Posterior vena cava (tissue), 2 donors: Measurements from ENCODE around the gene TGM6. TPM values are rescaled to one million over a fixed set of nuclear protein-coding genes. Genes with fewer than 3 reads are reported as not detected.

Experiments
- DNase-seq: peaks from one replicate; pipeline ENCODE4 v3.0.0-alpha.2; 2020; ENCODE audit warnings: low spot score
- intact Hi-C, 2 donors: fragments of 100-400 bp; cut with DNase I; formaldehyde crosslinking; loops; one replicate each; pipeline versions ENCODE4 v1.14.1 to v1.14.2; 2022 to 2023
- total RNA-seq, 2 donors: library from RNA; stranded (reverse); fragmentation: NEBNext Ultra II Directional; extraction: Animal tissue kit (Norgen Biotek cat#: 25700); gene quantifications; one replicate each; pipeline ENCODE4 v1.2.1, GENCODE V29; 2021
- donor health status: DM: yes; HTN: yes; CAD: no.
- donor health status: DM: yes; HTN: yes; CAD: no.

TGM6 gene
- total RNA-seq, 2 donors from 2014 or later, result not detected

GRCh38 chr20:2470423-2471193 lies 89.9 kb downstream of the TGM6 start, which contains the start of gene SNRPB:
SNRPB (minus strand) TSS chr20:2470789; CDS start chr20:2470690, 99 bp downstream.
- DNase-seq, result peak; percentile 99
- intact Hi-C loops, result no loop called here

GRCh38 chr20:2473516-2473915 lies 92.8 kb downstream of the TGM6 start:
- DNase-seq, result no peak
- intact Hi-C loops, result no loop called here

GRCh38 chr20:2475850-2476741 lies 95.4 kb downstream of the TGM6 start:
- DNase-seq, result no peak
- intact Hi-C loops, result no loop called here

GRCh38 chr20:2476742-2477615 lies 96.3 kb downstream of the TGM6 start:
- intact Hi-C loops, result no loop called here

DNA sequence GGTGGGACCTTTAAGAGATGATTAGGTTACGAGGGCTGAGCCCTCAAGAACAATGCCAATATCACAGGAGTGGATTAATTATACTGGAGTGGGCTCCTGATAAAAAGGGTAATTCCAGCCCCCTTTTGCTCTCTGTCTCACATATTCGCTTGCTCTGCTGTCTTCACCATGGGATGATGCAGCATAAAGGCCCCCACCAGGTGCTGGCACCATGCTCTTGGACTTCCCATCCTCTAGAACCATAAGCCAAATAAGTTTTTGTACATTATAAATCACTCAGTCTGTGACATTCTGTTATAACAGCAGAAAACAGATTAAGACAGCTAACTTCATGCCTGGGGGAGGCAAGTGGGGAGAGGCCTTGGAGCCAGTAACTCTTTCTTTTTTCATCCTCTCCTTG lies 99.7 kb downstream of the TGM6 start:
- no peak for DNase-seq
- intact Hi-C loops, result no loop called here

More at GRCh38 chr20:2476742-2477615, 96.3 kb downstream of the TGM6 start:
- no peak for DNase-seq

Other genes with a start within 250 kb of the TGM6 start
- gene TGM3, start 84.9 kb upstream of the TGM6 start, total RNA-seq, result not detected
- gene SNRPB, start 89.9 kb downstream of the TGM6 start, total RNA-seq, result 100 to 1,000 TPM in 1 of 2 donors, 10 to 100 TPM in 1; 68.4 to 111 TPM
- gene ZNF343, start 128.0 kb downstream of the TGM6 start, total RNA-seq, result 10 to 100 TPM in 1 of 2 donors, 1 to 10 TPM in 1; 9.5 to 10.0 TPM
- under 1 TPM; 0.14 to 0.56 TPM for gene TMC2, start 155.7 kb downstream of the TGM6 start, total RNA-seq